NCI-H1930 (cell line): ENCODE results near the gene GRIK5.
"Not testable (repeated sequence)": the region's sequence is repeated elsewhere in the genome, so short reads cannot be mapped to it uniquely, and the experiment has no call there.

Source experiments
- DNase-seq, 2 experiments: peaks; one replicate each; lab custom pipeline; 2025; lab: John Stamatoyannopoulos, UW

Gene GRIK5

DNA sequence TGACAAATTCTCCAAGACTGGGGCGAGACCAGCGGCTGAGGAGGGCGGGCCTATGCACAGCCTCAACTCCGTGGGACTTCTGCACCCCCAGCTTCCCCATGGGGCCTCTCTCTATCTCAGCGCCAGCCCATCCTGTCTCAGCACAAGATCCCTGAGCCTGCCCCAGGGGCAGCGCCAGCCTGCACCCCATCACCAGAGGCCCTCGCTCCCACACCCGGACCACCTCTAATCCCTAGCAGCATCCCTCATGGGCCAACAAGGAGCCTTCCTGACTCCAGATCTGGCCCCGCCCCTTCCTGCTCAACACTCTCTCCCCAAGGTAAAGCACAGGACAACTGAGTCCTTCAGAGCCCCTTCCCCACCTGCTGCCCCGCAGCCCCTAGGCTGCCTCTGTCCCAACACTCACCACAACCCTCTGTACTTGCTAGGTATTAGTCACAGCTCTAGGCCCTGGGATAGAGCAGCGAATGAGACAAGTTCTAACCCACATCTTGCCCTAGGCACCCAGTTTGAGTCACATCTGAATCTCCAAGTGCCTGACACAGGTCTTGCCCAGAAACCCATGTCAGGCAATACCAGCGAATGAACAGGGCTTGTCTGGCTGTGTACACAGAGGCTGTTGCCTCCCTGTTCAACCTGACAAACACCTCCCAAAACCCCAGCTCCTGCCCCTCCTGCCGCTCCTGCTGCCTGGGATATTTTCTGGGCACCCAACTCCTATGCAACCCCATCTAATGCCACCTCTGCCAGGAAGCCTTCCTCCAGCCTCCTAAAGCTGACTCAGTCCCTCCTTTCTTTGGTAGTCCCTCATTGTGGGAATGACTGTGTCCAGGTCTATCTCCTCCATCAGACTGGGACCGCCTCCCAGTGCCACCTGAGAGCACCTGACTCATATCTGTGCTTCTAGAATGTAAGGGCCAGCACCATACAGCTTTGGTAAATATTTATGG, 18.6 kb downstream of the GRIK5 start:
- DNase-seq: no peak

DNA sequence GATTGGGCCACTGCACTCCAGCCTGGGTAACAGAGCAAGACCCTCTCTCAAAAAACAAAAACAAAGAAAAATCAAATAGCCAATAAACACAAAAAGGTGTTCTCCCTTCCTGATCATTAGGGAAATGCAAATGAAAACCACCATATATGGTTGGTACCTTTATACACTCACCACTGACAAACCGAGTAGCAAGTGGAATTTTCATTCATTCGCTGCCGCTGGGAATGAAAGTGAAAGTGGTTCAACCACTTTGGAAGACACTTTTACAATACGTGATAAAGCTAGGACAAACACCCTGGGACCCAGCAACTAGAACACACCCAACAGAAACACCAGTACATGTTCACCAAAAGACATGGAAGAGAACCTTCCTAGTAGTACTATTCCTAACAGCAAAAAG, 21.0 kb downstream of the GRIK5 start:
- DNase-seq: no peak

DNA sequence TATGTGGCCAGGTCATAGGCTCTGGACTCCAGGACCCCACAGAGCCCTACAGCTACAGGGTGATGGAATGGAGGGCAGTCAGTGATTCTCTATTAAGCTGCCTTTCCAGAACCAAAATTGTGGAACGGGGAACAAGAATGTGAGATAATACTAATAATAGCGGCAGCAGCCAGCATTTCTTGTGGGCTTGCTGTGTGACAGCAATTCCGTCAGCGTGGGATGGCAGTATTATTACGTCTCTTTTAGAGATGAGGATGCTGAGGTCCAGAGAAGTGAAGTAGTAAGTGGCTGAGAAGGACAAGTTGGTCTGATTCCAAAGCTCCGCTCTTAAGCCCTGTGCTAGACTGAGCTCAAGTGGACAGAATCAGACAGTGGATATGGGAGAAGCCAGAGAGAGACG, 24.4 kb downstream of the GRIK5 start:
- DNase-seq: no peak

DNA sequence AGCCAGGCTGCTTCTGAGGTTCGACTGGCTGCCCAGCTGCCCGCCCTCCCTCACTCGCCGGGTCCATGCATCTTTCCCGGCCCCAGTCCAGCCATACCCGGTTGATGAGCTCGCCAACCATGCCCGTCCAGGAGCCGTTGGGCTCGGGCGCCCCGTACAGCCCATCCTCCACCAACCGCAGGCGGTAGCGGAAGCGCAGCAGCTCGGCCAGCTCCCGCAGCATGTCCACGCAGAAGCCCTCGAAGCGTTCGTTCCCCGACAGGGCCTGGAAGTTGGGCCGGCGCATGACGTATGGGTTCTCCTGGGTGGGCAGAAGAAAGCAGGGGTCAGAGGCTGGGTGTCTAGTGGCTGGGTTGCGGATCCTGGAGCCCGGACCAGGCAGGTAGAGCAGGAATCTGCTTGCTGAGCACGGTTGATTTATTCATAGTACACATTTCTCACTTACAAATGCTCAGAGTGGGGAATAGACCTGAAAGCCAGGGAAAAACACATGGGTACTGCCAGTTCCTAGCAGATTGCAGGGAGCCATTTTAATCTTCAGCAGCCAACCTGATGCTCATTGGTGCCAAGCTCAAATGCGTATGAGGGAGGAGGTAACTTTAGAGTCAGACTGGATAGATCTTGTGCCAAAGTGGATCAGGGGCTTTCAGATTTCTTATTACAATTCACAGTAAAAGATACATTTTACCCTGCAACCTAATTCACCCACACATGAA, 27.4 kb downstream of the GRIK5 start:
- no peak for DNase-seq

DNA sequence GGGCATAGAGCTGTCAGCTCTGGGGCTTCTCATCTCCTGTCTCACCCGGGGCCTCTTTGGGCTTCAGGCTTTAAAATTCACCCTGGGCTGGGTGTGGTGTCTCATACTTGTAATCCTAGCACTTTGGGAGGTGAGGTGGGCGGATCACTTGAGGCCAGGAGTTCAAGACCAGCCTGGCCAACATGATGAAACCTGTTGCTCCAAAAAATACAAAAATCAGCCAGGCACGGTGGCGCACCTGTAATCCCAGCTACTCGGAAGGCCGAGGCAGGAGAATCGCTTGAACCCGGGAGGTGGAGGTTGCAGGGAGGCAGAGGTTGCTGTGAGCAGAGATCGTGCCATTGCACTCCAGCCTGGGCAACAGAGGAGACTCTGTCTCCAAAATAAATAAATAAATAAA, 29.5 kb downstream of the GRIK5 start:
- DNase-seq: not testable (repeated sequence)

DNA sequence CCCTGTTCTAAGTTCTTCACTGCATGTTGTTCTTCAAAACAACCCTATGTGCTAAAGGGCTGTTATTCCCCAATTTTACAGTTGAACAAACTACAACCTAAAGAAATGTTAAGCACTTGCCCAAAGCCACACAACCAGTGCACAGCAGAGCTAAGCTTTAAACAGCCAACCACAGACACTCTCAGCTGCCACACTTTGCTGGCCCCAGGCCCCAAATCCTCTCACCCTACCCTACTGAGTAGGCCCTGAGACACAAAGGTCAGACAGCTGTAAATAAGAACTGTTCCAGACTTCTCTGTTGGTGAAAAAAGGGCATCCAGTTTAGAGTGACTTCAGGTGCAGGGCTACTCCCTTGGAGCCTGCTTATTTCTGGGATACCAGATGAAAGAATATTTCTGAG, 30.0 kb downstream of the GRIK5 start:
- no peak for DNase-seq

DNA sequence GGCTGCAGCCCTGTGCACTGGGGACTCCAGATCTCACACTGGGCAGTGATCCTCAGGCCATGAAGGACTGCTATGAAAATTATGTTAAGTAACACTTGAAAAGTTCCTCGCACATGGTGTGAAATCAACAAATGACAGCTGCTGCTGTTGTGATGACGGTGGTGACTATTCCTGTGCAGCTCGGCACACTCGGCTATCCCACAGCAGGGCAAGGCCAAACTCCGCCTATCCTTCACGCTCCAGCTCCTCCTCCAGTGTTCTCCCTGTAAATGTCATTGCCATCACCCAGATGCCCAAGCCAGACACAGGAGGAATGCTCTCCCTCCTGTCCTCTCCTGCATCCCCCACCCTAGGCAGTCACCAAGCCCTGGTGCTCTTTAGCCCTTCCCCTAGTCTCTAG, 31.3 kb downstream of the GRIK5 start:
- DNase-seq: no peak

DNA sequence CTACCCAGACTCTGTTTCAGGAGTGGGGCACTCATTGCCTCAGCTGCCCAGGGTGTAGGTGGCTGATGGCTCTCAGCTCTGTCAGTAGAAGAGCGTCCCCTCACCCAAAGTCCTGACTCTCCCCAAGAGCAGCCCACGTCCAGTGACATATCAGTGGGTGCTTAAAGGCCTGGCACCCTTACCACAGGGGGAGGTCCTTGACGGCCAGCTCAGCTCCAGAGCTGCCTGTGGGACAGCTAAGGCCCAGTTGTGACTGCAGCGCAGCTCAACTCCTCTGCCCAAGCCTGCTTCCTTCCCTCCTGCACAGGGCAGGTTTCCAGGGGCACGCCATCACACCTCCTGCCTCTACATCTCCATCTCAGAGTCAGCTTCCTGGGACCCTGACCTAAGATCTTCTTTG, 32.4 kb downstream of the GRIK5 start:
- DNase-seq: no peak

DNA sequence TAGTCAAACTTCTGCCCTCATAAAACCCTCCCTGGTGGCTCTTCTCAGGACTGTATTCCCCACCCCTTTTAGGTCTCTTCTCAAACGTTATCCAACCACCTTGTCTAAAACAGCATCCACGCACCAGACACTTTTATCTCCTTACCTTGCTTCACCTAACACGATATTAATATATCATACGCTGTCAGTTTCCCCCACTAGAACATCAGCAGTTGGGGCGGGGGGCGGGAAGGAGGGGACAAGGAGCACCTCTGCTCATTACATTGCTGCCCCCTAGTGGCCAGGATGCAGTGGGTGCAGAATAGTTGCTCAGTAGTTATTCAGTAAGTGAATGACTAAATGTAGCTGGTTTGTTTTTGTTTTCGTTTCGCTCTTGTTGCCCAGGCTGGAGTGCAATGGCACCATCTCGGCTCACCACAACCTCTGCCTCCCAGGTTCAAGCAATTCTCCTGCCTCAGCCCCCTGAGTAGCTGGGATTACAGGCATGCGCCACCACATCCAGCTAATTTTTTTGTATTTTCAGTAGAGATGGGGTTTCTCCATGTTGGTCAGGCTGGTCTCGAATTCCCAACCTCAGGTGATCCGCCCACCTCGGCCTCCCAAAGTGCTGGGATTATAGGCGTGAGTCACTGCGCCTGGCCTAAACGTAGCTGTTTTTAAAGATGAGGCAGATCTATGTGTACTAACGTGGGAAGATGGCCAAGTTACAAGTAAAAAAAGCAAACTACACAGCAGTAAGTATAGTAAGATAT, 35.2 kb downstream of the GRIK5 start:
- DNase-seq: peak; percentile 26 to 69

DNA sequence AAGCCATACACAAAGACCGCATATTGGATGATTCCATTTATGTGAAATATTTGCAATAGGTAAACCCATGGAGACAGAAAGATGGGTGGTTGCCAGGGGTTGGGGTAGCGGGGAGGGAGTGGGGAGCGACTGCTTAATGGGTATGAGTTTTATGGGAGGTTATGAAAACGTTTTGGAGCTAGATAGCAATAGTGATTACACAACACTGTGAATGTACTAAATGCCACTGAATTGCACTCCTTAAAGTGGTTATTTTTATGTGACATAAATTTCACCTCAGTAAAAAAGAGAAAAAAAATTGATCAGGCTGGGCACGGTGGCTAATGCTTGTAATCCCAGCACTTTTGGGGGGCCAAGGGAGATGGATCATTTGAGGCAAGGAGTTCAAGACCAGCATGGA, 36.6 kb downstream of the GRIK5 start:
- no peak for DNase-seq

DNA sequence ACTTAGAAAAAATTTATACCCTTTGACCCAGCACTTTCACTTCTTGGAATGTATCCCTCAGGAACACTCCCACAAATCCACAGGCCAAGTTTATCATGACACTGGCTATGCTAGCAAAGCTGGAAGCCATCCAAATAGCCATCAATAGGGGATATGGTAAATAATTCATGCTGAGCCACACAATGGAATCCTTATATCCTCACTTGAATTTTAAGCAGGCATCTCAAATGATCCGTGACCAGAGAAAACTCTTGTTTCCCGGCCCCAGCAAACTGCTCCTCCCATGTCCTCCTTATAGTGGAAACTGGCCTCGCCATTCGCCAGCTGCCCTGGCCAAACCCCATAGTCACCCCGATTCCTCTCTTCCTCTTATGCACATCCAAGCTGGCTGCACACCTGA, 37.6 kb downstream of the GRIK5 start:
- no peak for DNase-seq

DNA sequence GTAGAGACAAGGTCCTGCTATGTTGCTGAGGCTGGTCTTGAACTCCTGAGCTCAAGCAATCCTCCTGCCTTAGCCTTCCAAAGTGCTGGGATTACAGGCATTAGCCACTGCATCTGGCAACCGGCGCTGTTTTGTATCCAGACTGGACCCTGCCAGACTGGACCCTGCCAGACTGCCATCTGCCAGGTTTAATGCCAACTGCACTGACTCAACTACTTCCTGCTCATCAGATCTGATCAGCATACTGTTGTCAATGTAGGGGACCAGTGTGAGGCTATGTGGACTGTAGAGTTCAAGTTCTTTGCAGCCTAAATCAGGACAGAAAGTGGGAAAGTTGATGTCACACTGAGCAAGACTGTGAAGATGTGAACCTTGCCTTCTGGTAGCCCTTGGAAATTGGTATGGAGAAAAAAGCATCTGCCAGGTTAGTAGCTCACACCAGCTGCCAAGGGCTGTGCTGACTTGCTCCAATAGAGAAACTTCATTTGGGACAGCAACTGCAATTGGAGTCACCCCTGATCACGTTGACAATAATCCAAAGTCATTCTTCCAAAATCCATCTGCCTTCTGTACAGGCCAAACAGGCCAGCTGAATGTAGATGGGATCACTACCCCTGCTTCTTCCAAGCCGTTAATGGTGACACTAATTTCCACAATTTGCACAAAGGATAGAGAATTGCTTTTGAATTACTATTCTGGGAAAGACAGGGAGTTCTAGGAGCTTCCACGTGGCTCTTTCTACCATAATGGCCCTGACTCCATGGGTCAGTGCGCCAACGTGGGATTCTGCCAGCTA, 39.2 kb downstream of the GRIK5 start:
- no peak for DNase-seq

DNA sequence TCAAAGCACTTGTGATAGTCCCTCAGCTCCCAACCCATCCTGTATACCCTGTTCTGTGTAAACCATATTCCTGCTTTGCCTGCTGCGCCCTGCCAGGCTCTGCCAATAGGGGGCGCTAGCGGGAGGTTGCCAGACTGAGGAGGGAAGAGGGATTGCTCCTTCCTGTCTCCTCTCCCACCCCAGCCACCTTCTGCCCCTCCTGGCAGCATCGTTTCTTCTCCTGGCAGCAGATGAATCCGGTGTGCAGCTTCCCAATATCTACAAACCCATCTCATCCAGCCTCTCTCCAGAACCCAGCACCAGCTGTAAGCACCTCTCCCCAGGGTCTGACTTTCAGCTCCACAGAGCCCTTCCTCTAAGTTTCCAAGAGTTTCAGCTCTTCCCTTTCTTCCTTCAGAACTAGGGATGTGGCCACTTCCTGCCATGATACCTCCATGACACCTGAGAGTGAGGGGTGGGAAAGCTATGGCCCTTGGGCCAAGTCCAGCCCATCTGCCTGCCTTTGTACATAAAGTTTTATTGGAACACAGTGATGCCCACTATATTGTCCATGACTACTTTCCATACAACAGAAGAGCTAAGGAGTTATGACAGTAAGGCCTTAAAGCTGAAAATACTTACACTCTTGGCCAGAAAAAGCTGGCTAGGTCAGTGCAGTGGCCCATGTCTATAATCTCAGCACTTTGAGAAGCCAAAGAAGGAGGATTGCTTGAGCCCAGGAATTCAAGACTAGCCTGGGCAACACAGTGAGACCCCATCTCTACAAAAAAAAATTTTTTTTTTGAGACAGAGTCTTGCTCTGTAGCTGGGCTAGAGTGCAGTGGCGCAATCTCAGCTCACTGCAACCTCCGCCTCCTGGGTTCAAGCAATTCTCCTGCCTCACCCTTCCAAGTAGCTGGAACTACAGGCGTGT, 41.4 kb downstream of the GRIK5 start:
- DNase-seq: peak in 1 of 2 experiments; percentile 73

DNA sequence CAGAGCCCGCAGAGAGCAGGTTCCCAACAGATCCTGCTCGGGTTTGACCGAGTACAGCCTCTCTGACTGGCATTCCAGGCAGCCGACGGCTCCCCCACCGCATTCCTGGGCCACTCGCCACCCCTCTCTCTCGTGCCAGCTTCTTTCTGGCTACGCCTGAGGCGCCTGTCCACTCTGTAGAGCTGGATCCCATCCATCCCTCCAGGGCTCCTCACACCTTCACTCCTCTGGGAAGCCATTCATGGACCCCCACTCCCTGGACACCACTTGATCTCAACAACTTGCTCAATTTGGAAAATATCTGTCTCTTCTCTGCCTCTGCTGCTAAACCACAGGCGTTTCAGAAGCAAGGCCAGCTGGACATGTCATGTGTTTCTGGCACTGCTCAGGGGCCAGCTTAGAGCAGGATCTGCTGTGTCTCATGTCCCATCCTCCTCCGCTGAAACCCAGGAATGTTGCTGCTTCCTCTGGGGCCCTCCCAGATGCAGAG, 45.3 kb downstream of the GRIK5 start:
- DNase-seq: no peak

DNA sequence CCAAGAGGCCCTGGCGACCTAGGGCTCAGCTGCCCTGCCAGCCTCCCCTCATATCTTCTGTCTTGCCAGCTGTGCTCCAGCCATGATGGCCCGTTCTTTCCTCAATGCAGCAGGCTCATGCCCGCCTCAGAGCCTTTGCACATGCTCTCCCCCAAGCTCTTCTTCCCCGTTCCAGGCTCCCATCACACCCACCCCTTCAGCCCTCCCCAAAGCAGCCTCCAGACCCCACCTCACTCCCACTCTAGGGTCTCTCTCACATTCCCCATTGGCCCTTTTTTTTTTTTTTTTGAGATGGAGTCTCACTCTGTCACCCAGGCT, 46.1 kb downstream of the GRIK5 start:
- DNase-seq: no peak

DNA sequence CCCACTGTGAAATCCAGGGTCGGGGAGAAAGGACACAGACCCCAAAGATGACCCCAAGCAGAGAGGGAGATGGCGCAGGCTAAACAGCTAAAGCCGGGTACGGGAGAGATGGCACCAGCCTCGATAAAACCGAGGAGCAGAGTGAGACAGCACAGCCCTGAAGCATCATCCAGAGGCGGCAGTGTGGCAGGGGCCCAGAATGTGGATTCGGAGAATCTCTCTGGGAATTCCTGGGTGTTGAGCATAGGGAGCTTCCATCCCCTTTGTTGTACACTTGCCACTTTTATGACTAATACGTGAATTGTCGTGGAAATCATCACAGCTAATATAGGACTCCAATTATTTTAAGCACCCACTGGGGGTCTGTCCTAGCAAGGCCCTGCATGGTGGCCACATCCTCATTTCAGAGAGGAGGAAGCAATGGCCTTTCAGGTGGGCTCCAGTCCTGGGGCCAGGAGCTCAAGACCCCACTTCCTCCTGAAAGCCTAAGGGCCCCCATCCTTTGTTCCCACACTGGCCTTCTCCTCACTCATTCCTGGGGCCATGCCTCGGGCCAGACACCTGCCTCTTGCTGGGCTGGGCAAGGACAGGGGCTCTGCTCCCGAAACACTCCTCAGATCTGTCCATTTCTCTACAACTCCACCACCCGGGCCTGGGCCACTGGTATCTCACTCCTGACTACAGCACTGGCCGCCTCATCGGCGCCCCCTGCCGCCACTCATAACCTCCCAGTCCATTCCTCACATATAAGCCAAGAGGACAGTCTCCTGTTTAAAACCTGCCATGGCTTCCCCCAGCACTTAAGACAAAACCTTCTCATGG, 46.7 kb downstream of the GRIK5 start:
- DNase-seq: no peak

DNA sequence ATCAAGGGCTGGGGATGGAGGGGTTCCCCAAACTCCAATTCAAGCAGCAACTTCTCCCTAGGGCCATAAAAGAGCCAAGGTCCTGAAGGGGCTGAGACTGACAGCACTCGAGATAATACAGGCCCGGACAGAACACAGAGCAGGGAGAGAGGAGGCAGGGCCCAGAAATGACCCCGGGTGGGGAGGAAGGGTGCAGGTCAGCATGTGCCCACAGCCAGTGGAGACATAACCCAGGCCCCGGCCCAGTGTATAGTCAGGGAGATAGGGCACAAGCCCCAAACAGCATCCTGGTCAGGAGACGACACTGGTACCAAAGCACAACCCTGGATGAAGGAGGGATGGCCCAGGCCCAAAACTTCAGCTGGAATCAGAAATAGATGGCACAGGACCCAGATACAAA, 47.4 kb downstream of the GRIK5 start:
- DNase-seq: no peak

DNA sequence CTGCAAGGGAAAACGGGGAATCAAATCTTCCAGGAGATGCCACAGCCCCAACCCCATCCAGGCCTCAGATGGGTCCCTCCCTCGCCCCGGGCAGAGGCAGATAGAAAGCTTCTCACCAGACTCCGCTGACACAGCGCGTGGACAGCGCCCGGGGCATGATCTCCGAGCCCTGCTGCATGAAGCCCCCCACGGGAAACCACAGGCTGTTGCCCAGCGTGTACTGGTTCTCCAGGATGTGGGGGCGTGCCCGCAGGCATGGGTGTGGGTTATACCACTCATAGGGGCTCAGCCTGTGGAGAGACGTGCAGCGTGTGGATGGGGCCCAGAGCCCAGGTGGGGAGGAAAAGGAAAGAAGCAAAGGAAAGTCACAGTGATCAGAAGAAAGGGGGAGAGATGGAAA, 48.8 kb downstream of the GRIK5 start:
- DNase-seq: no peak

DNA sequence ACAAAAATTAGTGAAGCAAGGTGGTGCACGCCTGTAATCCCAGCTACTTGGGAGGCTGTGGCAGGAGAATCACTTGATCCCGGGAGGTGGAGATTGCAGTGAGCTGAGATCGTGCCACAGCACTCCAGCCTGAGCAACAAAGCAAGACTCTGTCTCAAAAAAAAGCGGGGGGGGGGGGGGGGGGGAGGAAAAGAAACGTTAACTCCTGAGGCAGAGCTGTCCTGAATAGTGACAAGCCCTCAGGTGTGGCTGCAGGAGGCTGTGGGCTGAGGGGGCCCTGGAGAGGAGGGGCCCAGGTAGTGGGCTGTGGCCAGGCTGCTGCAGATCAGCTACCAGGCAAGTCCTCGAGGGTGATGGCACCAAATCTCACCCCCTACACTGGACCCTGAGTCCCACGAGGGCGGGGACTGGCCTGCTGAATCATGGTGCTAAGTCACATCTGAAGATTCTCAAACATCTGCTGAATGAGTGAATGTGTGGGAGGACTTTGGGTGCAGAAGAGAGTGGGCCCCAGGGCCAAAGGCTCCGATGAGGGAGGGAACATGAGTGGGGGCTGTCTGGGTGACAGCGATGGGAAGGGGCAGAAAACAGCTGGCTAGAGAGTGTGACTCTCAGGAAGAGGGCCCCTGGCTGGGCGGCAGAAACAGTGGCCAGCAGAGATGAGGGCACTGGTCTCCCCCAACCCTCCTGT, 51.4 kb downstream of the GRIK5 start:
- DNase-seq: no peak
